ENCODE data around the gene KATNA1. TPM values are rescaled to one million over a fixed set of nuclear protein-coding genes. Genes with fewer than 3 reads are reported as not detected.

The KATNA1 gene
- total and polyA plus RNA-seq, 9 of the 15 experiments (the other 6 are each of a cell fraction or from before 2014, with no cell fraction given), result 22.5 to 76.9 (median 45.0) TPM

DNA sequence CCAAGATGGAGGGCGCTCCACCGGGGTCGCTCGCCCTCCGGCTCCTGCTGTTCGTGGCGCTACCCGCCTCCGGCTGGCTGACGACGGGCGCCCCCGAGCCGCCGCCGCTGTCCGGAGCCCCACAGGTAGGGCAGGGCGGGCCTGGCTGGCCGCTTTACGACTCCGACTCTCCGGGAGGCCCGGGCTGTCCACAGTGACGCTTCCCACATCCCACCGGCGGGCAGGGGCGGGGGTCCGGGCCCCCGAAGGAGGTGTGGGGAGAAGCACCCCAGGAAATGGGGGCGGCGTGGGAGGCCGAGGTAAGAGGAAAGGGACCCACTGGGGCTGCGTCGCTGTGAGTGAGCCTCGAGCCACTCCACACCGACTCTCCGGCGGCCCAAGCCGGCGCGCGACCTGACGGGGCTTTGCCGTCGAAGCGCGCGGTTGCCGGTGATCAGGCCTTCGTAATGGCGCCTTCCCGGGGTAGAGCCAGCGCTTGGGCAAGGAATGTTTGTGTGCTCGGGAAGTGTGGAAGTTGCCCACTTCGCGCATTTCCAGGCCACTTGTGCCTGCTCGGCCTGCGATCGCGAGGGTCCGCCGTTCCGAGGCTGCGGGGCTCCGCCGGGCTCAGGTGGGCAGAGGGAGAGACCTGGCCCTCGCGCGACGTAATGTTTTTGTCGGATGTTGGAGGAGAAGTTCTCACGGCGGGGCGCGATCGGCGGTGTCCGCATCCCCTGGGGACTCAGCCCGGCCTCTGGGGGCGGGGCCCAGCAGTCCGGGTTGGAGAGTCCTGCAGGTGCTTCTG, 81.9 kb downstream of the KATNA1 start (continued):
- TF ChIP-seq, protein P1, sequence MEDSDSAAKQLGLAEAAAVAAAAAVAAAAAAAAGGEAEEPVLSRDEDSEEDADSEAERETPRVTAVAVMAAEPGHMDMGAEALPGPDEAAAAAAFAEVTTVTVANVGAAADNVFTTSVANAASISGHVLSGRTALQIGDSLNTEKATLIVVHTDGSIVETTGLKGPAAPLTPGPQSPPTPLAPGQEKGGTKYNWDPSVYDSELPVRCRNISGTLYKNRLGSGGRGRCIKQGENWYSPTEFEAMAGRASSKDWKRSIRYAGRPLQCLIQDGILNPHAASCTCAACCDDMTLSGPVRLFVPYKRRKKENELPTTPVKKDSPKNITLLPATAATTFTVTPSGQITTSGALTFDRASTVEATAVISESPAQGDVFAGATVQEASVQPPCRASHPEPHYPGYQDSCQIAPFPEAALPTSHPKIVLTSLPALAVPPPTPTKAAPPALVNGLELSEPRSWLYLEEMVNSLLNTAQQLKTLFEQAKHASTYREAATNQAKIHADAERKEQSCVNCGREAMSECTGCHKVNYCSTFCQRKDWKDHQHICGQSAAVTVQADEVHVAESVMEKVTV (CRISPR knock-in tag; IDR thresholded peaks at IDR 0.05), result peak; percentile 16; the same call in 1 of the 2 replicates
- TF ChIP-seq, protein P2, sequence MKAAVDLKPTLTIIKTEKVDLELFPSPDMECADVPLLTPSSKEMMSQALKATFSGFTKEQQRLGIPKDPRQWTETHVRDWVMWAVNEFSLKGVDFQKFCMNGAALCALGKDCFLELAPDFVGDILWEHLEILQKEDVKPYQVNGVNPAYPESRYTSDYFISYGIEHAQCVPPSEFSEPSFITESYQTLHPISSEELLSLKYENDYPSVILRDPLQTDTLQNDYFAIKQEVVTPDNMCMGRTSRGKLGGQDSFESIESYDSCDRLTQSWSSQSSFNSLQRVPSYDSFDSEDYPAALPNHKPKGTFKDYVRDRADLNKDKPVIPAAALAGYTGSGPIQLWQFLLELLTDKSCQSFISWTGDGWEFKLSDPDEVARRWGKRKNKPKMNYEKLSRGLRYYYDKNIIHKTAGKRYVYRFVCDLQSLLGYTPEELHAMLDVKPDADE (conservative IDR thresholded peaks at IDR 0.05; ENCODE audit: control insufficient read depth, low read depth, low read length), result 0 out of 2 replicates have a peak, but pooled peaks have one; percentile 20
- TF ChIP-seq EGR1 (conservative IDR thresholded peaks at IDR 0.05), result peak; percentile 73
- no peak for TF ChIP-seq SMAD2 (IDR thresholded peaks at IDR 0.05; ENCODE audit: low read depth, low read length)
- TF ChIP-seq PHB (CRISPR knock-in tag; IDR thresholded peaks at IDR 0.05), result 0 out of 2 replicates have a peak, but pooled peaks have one; percentile 75
- TF ChIP-seq XRCC4 (IDR thresholded peaks at IDR 0.05; ENCODE audit: extremely low read depth, insufficient read depth, insufficient read length), result no peak
- TF ChIP-seq, protein P3, sequence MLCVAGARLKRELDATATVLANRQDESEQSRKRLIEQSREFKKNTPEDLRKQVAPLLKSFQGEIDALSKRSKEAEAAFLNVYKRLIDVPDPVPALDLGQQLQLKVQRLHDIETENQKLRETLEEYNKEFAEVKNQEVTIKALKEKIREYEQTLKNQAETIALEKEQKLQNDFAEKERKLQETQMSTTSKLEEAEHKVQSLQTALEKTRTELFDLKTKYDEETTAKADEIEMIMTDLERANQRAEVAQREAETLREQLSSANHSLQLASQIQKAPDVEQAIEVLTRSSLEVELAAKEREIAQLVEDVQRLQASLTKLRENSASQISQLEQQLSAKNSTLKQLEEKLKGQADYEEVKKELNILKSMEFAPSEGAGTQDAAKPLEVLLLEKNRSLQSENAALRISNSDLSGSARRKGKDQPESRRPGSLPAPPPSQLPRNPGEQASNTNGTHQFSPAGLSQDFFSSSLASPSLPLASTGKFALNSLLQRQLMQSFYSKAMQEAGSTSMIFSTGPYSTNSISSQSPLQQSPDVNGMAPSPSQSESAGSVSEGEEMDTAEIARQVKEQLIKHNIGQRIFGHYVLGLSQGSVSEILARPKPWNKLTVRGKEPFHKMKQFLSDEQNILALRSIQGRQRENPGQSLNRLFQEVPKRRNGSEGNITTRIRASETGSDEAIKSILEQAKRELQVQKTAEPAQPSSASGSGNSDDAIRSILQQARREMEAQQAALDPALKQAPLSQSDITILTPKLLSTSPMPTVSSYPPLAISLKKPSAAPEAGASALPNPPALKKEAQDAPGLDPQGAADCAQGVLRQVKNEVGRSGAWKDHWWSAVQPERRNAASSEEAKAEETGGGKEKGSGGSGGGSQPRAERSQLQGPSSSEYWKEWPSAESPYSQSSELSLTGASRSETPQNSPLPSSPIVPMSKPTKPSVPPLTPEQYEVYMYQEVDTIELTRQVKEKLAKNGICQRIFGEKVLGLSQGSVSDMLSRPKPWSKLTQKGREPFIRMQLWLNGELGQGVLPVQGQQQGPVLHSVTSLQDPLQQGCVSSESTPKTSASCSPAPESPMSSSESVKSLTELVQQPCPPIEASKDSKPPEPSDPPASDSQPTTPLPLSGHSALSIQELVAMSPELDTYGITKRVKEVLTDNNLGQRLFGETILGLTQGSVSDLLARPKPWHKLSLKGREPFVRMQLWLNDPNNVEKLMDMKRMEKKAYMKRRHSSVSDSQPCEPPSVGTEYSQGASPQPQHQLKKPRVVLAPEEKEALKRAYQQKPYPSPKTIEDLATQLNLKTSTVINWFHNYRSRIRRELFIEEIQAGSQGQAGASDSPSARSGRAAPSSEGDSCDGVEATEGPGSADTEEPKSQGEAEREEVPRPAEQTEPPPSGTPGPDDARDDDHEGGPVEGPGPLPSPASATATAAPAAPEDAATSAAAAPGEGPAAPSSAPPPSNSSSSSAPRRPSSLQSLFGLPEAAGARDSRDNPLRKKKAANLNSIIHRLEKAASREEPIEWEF (CRISPR knock-in tag; IDR thresholded peaks at IDR 0.05), result no peak
- TF ChIP-seq ZNF175 (CRISPR knock-in tag; IDR thresholded peaks at IDR 0.05; ENCODE audit: low read depth), result no peak
- TF ChIP-seq ZNF354B (CRISPR knock-in tag; IDR thresholded peaks at IDR 0.05), result no peak
- peak; percentile 37; the same call in 1 of the 2 replicates for TF ChIP-seq NBN (IDR thresholded peaks at IDR 0.05; ENCODE audit: low read depth)
- no peak for TF ChIP-seq ZNF124 (CRISPR knock-in tag; IDR thresholded peaks at IDR 0.05)
- TF ChIP-seq CBX1 (IDR thresholded peaks at IDR 0.05; ENCODE audit: low read depth), result no peak
- TF ChIP-seq DMBX1 (CRISPR knock-in tag; IDR thresholded peaks at IDR 0.05; ENCODE audit: borderline replicate concordance), result 0 out of 2 replicates have a peak, but pooled peaks have one; percentile 16
- peak in 1 of 2 experiments; percentile 83; a peak in 3 of 4 replicates for TF ChIP-seq SIN3A (IDR thresholded peaks at IDR 0.05; ENCODE audit: borderline replicate concordance in 2 of 2, control insufficient read depth in 1 of 2, low read depth in 2 of 2, low read length in 2 of 2)
- TF ChIP-seq GATAD2A (IDR thresholded peaks at IDR 0.05), result 0 out of 2 replicates have a peak, but pooled peaks have one; percentile 32
- TF ChIP-seq, protein P4, sequence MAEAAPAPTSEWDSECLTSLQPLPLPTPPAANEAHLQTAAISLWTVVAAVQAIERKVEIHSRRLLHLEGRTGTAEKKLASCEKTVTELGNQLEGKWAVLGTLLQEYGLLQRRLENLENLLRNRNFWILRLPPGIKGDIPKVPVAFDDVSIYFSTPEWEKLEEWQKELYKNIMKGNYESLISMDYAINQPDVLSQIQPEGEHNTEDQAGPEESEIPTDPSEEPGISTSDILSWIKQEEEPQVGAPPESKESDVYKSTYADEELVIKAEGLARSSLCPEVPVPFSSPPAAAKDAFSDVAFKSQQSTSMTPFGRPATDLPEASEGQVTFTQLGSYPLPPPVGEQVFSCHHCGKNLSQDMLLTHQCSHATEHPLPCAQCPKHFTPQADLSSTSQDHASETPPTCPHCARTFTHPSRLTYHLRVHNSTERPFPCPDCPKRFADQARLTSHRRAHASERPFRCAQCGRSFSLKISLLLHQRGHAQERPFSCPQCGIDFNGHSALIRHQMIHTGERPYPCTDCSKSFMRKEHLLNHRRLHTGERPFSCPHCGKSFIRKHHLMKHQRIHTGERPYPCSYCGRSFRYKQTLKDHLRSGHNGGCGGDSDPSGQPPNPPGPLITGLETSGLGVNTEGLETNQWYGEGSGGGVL (CRISPR knock-in tag; IDR thresholded peaks at IDR 0.05), result no peak
